GM23338 (cell line): ENCODE data around the gene LONRF3. TPM values are rescaled to one million over a fixed set of nuclear protein-coding genes. Genes with fewer than 3 reads are reported as not detected.

ENCODE experiments used
- ATAC-seq: fragments of 200-7000 bp; cut with Tn5 transposase; 3 replicates; pipeline ENCODE4 v1.9.1; 2020
- DNase-seq: peaks from one replicate; pipeline ENCODE4 v3.0.0-alpha.2; 2015; ENCODE audit warnings: low spot score
- H2AFZ ChIP-seq: fragments of 200-600 bp; sonication (generic); 2 replicates; pipeline ENCODE4 v1.8.0; 2016; ENCODE audit warnings: antibody characterized with exemption, mild to moderate bottlenecking, moderate library complexity
- H3F3A ChIP-seq: fragments of 200-600 bp; sonication (generic); replicated peaks from 2 replicates; pipeline ENCODE4 v1.8.0; 2017; ENCODE audit warnings: antibody characterized with exemption, mixed run types, low read depth
- H3K27ac ChIP-seq: fragments of 200-600 bp; sonication (generic); 2 replicates; pipeline ENCODE4 v1.6.1; 2016; ENCODE audit warnings: low read depth
- H3K27me3 ChIP-seq: fragments of 200-600 bp; sonication (generic); 2 replicates; pipeline ENCODE4 v1.8.0; 2016; ENCODE audit warnings: mild to moderate bottlenecking, mixed run types, moderate library complexity; ENCODE audit not compliant: insufficient read depth
- H3K36me3 ChIP-seq: fragments of 200-600 bp; sonication (generic); 2 replicates; pipeline ENCODE4 v1.8.0; 2016; ENCODE audit warnings: mild to moderate bottlenecking; ENCODE audit not compliant: insufficient read depth
- H3K4me1 ChIP-seq: fragments of 200-600 bp; sonication (generic); 2 replicates; pipeline ENCODE4 v1.8.0; 2016; ENCODE audit warnings: mild to moderate bottlenecking, moderate library complexity; ENCODE audit not compliant: insufficient read depth
- H3K4me2 ChIP-seq: fragments of 200-600 bp; sonication (generic); 2 replicates; pipeline ENCODE4 v1.7.1; 2017; ENCODE audit warnings: mixed run types
- H3K4me3 ChIP-seq: fragments of 200-600 bp; sonication (generic); 2 replicates; pipeline ENCODE4 v1.6.1; 2016; ENCODE audit warnings: mixed run types
- H3K79me2 ChIP-seq: fragments of 200-600 bp; sonication (generic); replicated peaks from 2 replicates; pipeline ENCODE4 v1.8.0; 2017; ENCODE audit warnings: mild to moderate bottlenecking; ENCODE audit not compliant: insufficient read depth
- H3K9me2 ChIP-seq: fragments of 200-600 bp; sonication (generic); 2 replicates; pipeline ENCODE4 v1.8.0; 2017; ENCODE audit not compliant: insufficient read depth
- H4K20me1 ChIP-seq: fragments of 200-600 bp; sonication (generic); replicated peaks from 2 replicates; pipeline ENCODE4 v1.8.0; 2017; ENCODE audit warnings: mild to moderate bottlenecking; ENCODE audit not compliant: insufficient read depth
- H3K27ac Mint-ChIP-seq: 2 replicates; pipeline ENCODE4 v1.8.0; 2020; ENCODE audit warnings: inconsistent platforms, mild to moderate bottlenecking, moderate library complexity, mixed read lengths
- H3K27me3 Mint-ChIP-seq: 3 replicates; pipeline ENCODE4 v1.8.0; 2022; ENCODE audit warnings: low read depth, mild to moderate bottlenecking, moderate library complexity, mixed read lengths, inconsistent platforms; ENCODE audit not compliant: insufficient read depth, poor library complexity
- H3K36me3 Mint-ChIP-seq: 3 replicates; pipeline ENCODE4 v1.8.0; 2021; ENCODE audit warnings: low read depth, mild to moderate bottlenecking, inconsistent platforms, moderate library complexity, mixed read lengths
- H3K4me1 Mint-ChIP-seq: 3 replicates; pipeline ENCODE4 v1.8.0; 2020; ENCODE audit warnings: mild to moderate bottlenecking, inconsistent platforms, mixed read lengths
- H3K4me3 Mint-ChIP-seq: 3 replicates; pipeline ENCODE4 v1.8.0; 2021; ENCODE audit warnings: moderate library complexity, mild to moderate bottlenecking, inconsistent platforms, mixed read lengths
- H3K9me3 Mint-ChIP-seq: 3 replicates; pipeline ENCODE4 v1.8.0; 2020; ENCODE audit warnings: moderate library complexity, mild to moderate bottlenecking, inconsistent platforms, mixed read lengths
- CREB1 ChIP-seq: fragments of 250-450 bp; sonication (Bioruptor Pico); IDR thresholded peaks from 2 replicates; pipeline ENCODE4 v1.5.0; 2020; ENCODE audit warnings: low read depth, mild to moderate bottlenecking, moderate library complexity
- EZH2 ChIP-seq: fragments of 200-600 bp; sonication (generic); IDR thresholded peaks from one replicate; pipeline ENCODE4 v1.8.0; 2017; ENCODE audit warnings: antibody characterized with exemption, mild to moderate bottlenecking, low read depth; ENCODE audit not compliant: unreplicated experiment
- EZH2phosphoT487 ChIP-seq: fragments of 200-600 bp; sonication (generic); IDR thresholded peaks from one replicate; pipeline ENCODE4 v1.8.1; 2018; ENCODE audit warnings: antibody characterized with exemption; ENCODE audit not compliant: unreplicated experiment
- JUNB ChIP-seq: IDR thresholded peaks from one replicate; pipeline ENCODE4 v1.6.1; 2016; ENCODE audit warnings: antibody characterized with exemption; ENCODE audit not compliant: unreplicated experiment
- NANOG ChIP-seq: IDR thresholded peaks from 2 replicates; pipeline ENCODE4 v1.6.1; 2016; ENCODE audit warnings: antibody characterized with exemption, borderline replicate concordance
- POLR2AphosphoS5 ChIP-seq: IDR thresholded peaks from 2 replicates; pipeline ENCODE4 v1.6.1; 2016; ENCODE audit warnings: antibody characterized with exemption, low read depth
- STAT1 ChIP-seq: IDR thresholded peaks from one replicate; pipeline ENCODE4 v1.6.1; 2016; ENCODE audit warnings: antibody characterized with exemption; ENCODE audit not compliant: unreplicated experiment
- ZNF114 ChIP-seq: fragments of 250-450 bp; sonication (Bioruptor Pico); IDR thresholded peaks from 2 replicates; pipeline ENCODE4 v1.5.0; 2020; ENCODE audit warnings: mild to moderate bottlenecking, moderate library complexity
- ZNF331 ChIP-seq: fragments of 250-450 bp; sonication (Bioruptor Pico); IDR thresholded peaks from 2 replicates; pipeline ENCODE4 v1.5.0; 2020; ENCODE audit warnings: low read depth, mild to moderate bottlenecking, moderate library complexity
- polyA plus RNA-seq: library from polyadenylated mRNA; unstranded; fragments of >200 nt; fragmentation: Nextera tagmentation; extraction: Ambion mirVana; gene quantifications from 2 replicates; pipeline ENCODE4 v1.2.1, GENCODE V29; 2016
- total RNA-seq: library from RNA; depleted of rRNA; stranded (reverse); fragments of >200 nt; shearing (Covaris generic); gene quantifications from 2 replicates; pipeline ENCODE4 v1.2.3, GENCODE V29; 2014
- TF ChIP-seq, protein P1 (sequence below), 2 experiments: fragments of 200-600 bp in 1 of 2; sonication (generic) in 1 of 2; conservative IDR thresholded peaks; 2 replicates each; pipeline versions ENCODE4 v1.5.1 to v1.6.1; 2016 to 2017; ENCODE audit warnings: antibody characterized with exemption in 2 of 2, low read depth in 2 of 2, mild to moderate bottlenecking in 2 of 2, moderate library complexity in 1 of 2
- TF ChIP-seq, protein P2 (sequence below): IDR thresholded peaks from one replicate; pipeline ENCODE4 v1.6.1; 2018; ENCODE audit warnings: antibody characterized with exemption; ENCODE audit not compliant: unreplicated experiment
- TF ChIP-seq, protein P3 (sequence below): fragments of 250-450 bp; sonication (Bioruptor Pico); IDR thresholded peaks from 2 replicates; pipeline ENCODE4 v1.5.0; 2020; ENCODE audit warnings: mild to moderate bottlenecking, moderate library complexity
- TF ChIP-seq, protein P4 (sequence below): IDR thresholded peaks from 2 replicates; pipeline ENCODE4 v1.6.1; 2016; ENCODE audit warnings: antibody characterized with exemption

The LONRF3 gene
- total and polyA plus RNA-seq, 2 experiments from 2014 or later = 0.10 TPM; not detected in 1

DNA sequence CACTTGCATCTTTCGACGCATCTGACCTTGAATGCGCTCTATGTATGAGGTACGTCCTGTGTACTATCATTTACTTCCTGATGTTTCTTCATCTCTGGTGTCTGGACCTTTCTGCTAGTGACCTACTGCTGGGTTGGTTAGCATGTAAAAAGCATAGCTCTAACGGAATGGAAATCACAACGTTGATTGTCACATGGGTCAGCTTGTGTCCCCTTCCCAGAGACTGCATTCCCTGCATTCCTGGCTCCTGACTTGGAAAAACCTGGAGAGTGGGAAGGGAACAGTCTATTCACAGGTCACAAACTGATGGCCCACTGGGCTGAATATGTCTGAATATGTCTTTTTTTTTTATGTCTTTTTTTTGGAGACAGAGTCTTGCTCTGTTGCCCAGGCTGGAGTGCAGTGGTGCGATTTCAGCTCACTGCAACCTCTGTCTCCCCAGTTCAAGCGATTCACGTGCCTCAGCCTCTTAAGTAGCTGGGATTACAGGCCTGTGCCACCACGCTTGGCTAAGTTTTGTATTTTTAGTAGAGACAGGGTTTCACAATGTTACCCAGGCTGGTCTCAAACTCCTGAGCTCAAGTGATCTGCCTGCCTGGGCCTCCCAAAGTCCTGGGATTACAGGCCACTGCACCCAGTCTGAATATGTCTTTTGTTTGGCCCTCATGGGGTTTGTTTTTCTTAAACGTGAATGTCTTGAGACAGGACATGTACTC lies 16.3 kb downstream of the LONRF3 start:
- Histone ChIP-seq H3F3A (no peaks in the 10 kb centered on the region), H4K20me1 (no peaks in the 10 kb centered on the region), H3K36me3 (no peaks in the 10 kb centered on the region), H3K27me3 (0 out of 2 replicates have a peak, but pooled peaks cover under 1% of the 10 kb centered on the region), H2AFZ (no peak overlapping the region), H3K4me3 (no peak overlapping the region), H3K79me2 (no peaks in the 10 kb centered on the region), H3K4me1 (no peaks in the 10 kb centered on the region; the same call in 1 of the 2 replicates), H3K9me2 (no peaks in the 10 kb centered on the region), H3K27ac (no peak overlapping the region), H3K4me2 (peak overlapping the region; percentile 43; the same call in 1 of the 2 replicates)
- Mint-ChIP-seq H3K36me3 (no peaks in the 10 kb centered on the region), H3K4me3 (no peak overlapping the region; the same call in 2 of the 3 replicates), H3K9me3 (no peaks in the 10 kb centered on the region), H3K27ac (no peak overlapping the region), H3K4me1 (peaks cover 19% of the 10 kb centered on the region), H3K27me3 (peaks cover 3% of the 10 kb centered on the region)
- peak; percentile 34; the same call in 1 of the 3 replicates for ATAC-seq
- TF ChIP-seq STAT1 (no peak), ZNF114 (no peak), EZH2phosphoT487 (no peak), JUNB (no peak), ZNF331 (CRISPR knock-in tag) (no peak), POLR2AphosphoS5 (no peak), EZH2 (no peak), CREB1 (no peak), NANOG (no peak)
- TF ChIP-seq, protein P1, sequence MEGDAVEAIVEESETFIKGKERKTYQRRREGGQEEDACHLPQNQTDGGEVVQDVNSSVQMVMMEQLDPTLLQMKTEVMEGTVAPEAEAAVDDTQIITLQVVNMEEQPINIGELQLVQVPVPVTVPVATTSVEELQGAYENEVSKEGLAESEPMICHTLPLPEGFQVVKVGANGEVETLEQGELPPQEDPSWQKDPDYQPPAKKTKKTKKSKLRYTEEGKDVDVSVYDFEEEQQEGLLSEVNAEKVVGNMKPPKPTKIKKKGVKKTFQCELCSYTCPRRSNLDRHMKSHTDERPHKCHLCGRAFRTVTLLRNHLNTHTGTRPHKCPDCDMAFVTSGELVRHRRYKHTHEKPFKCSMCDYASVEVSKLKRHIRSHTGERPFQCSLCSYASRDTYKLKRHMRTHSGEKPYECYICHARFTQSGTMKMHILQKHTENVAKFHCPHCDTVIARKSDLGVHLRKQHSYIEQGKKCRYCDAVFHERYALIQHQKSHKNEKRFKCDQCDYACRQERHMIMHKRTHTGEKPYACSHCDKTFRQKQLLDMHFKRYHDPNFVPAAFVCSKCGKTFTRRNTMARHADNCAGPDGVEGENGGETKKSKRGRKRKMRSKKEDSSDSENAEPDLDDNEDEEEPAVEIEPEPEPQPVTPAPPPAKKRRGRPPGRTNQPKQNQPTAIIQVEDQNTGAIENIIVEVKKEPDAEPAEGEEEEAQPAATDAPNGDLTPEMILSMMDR (conservative IDR thresholded peaks at IDR 0.05; ENCODE audit: low read depth in 2 of 2) = no peak
- TF ChIP-seq, protein P2, sequence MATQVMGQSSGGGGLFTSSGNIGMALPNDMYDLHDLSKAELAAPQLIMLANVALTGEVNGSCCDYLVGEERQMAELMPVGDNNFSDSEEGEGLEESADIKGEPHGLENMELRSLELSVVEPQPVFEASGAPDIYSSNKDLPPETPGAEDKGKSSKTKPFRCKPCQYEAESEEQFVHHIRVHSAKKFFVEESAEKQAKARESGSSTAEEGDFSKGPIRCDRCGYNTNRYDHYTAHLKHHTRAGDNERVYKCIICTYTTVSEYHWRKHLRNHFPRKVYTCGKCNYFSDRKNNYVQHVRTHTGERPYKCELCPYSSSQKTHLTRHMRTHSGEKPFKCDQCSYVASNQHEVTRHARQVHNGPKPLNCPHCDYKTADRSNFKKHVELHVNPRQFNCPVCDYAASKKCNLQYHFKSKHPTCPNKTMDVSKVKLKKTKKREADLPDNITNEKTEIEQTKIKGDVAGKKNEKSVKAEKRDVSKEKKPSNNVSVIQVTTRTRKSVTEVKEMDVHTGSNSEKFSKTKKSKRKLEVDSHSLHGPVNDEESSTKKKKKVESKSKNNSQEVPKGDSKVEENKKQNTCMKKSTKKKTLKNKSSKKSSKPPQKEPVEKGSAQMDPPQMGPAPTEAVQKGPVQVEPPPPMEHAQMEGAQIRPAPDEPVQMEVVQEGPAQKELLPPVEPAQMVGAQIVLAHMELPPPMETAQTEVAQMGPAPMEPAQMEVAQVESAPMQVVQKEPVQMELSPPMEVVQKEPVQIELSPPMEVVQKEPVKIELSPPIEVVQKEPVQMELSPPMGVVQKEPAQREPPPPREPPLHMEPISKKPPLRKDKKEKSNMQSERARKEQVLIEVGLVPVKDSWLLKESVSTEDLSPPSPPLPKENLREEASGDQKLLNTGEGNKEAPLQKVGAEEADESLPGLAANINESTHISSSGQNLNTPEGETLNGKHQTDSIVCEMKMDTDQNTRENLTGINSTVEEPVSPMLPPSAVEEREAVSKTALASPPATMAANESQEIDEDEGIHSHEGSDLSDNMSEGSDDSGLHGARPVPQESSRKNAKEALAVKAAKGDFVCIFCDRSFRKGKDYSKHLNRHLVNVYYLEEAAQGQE = no peak
- TF ChIP-seq, protein P3, sequence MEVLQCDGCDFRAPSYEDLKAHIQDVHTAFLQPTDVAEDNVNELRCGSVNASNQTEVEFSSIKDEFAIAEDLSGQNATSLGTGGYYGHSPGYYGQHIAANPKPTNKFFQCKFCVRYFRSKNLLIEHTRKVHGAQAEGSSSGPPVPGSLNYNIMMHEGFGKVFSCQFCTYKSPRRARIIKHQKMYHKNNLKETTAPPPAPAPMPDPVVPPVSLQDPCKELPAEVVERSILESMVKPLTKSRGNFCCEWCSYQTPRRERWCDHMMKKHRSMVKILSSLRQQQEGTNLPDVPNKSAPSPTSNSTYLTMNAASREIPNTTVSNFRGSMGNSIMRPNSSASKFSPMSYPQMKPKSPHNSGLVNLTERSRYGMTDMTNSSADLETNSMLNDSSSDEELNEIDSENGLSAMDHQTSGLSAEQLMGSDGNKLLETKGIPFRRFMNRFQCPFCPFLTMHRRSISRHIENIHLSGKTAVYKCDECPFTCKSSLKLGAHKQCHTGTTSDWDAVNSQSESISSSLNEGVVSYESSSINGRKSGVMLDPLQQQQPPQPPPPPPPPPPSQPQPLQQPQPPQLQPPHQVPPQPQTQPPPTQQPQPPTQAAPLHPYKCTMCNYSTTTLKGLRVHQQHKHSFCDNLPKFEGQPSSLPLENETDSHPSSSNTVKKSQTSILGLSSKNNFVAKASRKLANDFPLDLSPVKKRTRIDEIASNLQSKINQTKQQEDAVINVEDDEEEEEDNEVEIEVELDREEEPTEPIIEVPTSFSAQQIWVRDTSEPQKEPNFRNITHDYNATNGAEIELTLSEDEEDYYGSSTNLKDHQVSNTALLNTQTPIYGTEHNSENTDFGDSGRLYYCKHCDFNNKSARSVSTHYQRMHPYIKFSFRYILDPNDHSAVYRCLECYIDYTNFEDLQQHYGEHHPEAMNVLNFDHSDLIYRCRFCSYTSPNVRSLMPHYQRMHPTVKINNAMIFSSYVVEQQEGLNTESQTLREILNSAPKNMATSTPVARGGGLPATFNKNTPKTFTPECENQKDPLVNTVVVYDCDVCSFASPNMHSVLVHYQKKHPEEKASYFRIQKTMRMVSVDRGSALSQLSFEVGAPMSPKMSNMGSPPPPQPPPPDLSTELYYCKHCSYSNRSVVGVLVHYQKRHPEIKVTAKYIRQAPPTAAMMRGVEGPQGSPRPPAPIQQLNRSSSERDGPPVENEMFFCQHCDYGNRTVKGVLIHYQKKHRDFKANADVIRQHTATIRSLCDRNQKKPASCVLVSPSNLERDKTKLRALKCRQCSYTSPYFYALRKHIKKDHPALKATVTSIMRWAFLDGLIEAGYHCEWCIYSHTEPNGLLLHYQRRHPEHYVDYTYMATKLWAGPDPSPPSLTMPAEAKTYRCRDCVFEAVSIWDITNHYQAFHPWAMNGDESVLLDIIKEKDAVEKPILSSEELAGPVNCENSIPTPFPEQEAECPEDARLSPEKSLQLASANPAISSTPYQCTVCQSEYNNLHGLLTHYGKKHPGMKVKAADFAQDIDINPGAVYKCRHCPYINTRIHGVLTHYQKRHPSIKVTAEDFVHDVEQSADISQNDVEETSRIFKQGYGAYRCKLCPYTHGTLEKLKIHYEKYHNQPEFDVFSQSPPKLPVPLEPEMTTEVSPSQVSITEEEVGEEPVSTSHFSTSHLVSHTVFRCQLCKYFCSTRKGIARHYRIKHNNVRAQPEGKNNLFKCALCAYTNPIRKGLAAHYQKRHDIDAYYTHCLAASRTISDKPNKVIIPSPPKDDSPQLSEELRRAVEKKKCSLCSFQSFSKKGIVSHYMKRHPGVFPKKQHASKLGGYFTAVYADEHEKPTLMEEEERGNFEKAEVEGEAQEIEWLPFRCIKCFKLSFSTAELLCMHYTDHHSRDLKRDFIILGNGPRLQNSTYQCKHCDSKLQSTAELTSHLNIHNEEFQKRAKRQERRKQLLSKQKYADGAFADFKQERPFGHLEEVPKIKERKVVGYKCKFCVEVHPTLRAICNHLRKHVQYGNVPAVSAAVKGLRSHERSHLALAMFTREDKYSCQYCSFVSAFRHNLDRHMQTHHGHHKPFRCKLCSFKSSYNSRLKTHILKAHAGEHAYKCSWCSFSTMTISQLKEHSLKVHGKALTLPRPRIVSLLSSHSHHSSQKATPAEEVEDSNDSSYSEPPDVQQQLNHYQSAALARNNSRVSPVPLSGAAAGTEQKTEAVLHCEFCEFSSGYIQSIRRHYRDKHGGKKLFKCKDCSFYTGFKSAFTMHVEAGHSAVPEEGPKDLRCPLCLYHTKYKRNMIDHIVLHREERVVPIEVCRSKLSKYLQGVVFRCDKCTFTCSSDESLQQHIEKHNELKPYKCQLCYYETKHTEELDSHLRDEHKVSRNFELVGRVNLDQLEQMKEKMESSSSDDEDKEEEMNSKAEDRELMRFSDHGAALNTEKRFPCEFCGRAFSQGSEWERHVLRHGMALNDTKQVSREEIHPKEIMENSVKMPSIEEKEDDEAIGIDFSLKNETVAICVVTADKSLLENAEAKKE (CRISPR knock-in tag) = no peak
- TF ChIP-seq, protein P4, sequence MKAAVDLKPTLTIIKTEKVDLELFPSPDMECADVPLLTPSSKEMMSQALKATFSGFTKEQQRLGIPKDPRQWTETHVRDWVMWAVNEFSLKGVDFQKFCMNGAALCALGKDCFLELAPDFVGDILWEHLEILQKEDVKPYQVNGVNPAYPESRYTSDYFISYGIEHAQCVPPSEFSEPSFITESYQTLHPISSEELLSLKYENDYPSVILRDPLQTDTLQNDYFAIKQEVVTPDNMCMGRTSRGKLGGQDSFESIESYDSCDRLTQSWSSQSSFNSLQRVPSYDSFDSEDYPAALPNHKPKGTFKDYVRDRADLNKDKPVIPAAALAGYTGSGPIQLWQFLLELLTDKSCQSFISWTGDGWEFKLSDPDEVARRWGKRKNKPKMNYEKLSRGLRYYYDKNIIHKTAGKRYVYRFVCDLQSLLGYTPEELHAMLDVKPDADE = no peak
- peak; percentile 42 for DNase-seq
